SK-N-SH (cell line): ENCODE data around the gene INHBA. TPM values are rescaled to one million over a fixed set of nuclear protein-coding genes. Genes with fewer than 3 reads are reported as not detected.

Experiments used
- CTCF ChIA-PET: fragments of 300-600, 350-600 bp; formaldehyde crosslinking; extraction: SDS; loops from one replicate; lab custom pipeline; 2021; lab: Yijun Ruan, JAX
- POLR2A ChIA-PET: fragments of 350-600 bp; sonication (Branson Sonifier 250); formaldehyde crosslinking; extraction: SDS; loops from one replicate; lab custom pipeline; 2020; ENCODE audit warnings: antibody characterized with exemption, inconsistent platforms; lab: Yijun Ruan, JAX
- DNase-seq: peaks from one replicate; pipeline ENCODE4 v3.0.0; 2012
- H2AFZ ChIP-seq: fragments of 200-600 bp; sonication (generic); 2 replicates; pipeline ENCODE4 v1.8.1; 2016; ENCODE audit warnings: antibody characterized with exemption, mild to moderate bottlenecking, low read depth
- H3F3A ChIP-seq: fragments of 200-600 bp; sonication (generic); replicated peaks from 2 replicates; pipeline ENCODE3; 2016; ENCODE audit warnings: antibody characterized with exemption, mild to moderate bottlenecking; ENCODE audit not compliant: insufficient read depth
- H3K27ac ChIP-seq, 2 experiments: fragments of 200-500 bp in 1 of 2; fragments of 200-600 bp in 1 of 2; sonication (Bioruptor generic) in 1 of 2; sonication (generic), shearing (Covaris generic) in 1 of 2; 2 replicates each; pipeline versions ENCODE4 v1.5.1 to v1.6.1; 2014 to 2016; ENCODE audit warnings: low read depth in 2 of 2, inconsistent platforms in 1 of 2, low read length in 1 of 2, mild to moderate bottlenecking in 1 of 2, mixed read lengths in 1 of 2
- H3K27me3 ChIP-seq: fragments of 200-600 bp; sonication (generic), shearing (Covaris generic); 2 replicates; pipeline ENCODE4 v1.6.1; 2016; ENCODE audit warnings: mixed run types; ENCODE audit not compliant: insufficient read depth
- H3K36me3 ChIP-seq, 2 experiments: fragments of 200-500 bp in 1 of 2; fragments of 200-600 bp in 1 of 2; sonication (Bioruptor generic) in 1 of 2; sonication (generic) in 1 of 2; replicated peaks in 1 of 2; 2 replicates each; pipeline versions ENCODE3 to v1.5.1; 2014 to 2016; ENCODE audit warnings: low read length in 1 of 2, mild to moderate bottlenecking in 1 of 2; ENCODE audit not compliant: insufficient read depth in 2 of 2, control insufficient read depth in 1 of 2
- H3K4me1 ChIP-seq, 2 experiments: fragments of 200-500 bp in 1 of 2; fragments of 200-600 bp in 1 of 2; sonication (Bioruptor generic) in 1 of 2; sonication (generic), shearing (Covaris generic) in 1 of 2; 2 replicates each; pipeline versions ENCODE4 v1.5.1 to v1.6.1; 2014 to 2016; ENCODE audit warnings: low read depth in 1 of 2, low read length in 1 of 2, mixed run types in 1 of 2; ENCODE audit not compliant: insufficient read depth in 2 of 2, control insufficient read depth in 1 of 2
- H3K4me2 ChIP-seq: fragments of 200-600 bp; sonication (generic), shearing (Covaris generic); 2 replicates; pipeline ENCODE4 v1.6.1; 2017; ENCODE audit warnings: mixed run types
- H3K4me3 ChIP-seq, 2 experiments: fragments of 200-500 bp in 1 of 2; fragments of 200-600 bp in 1 of 2; sonication (Bioruptor generic) in 1 of 2; sonication (generic), shearing (Covaris generic) in 1 of 2; 2 replicates each; pipeline versions ENCODE4 v1.5.1 to v1.8.1; 2014 to 2016; ENCODE audit warnings: low read depth in 2 of 2, inconsistent platforms in 1 of 2, low read length in 1 of 2, mild to moderate bottlenecking in 1 of 2, mixed read lengths in 1 of 2, moderate library complexity in 1 of 2
- H3K79me2 ChIP-seq: fragments of 200-600 bp; sonication (generic); 2 replicates; pipeline ENCODE4 v1.8.1; 2017; ENCODE audit warnings: mild to moderate bottlenecking; ENCODE audit not compliant: insufficient read depth
- H3K9ac ChIP-seq: fragments of 200-600 bp; sonication (generic); 2 replicates; pipeline ENCODE4 v1.6.1; 2017; ENCODE audit warnings: mixed run types
- H3K9me2 ChIP-seq: fragments of 200-600 bp; sonication (generic); 2 replicates; pipeline ENCODE4 v1.6.1; 2017; ENCODE audit warnings: mixed run types
- H3K9me3 ChIP-seq: fragments of 200-600 bp; sonication (generic); 2 replicates; pipeline ENCODE4 v1.6.1; 2017; ENCODE audit warnings: mixed run types, mild to moderate bottlenecking, moderate library complexity
- H4K20me1 ChIP-seq: fragments of 200-600 bp; sonication (generic); 2 replicates; pipeline ENCODE4 v1.6.1; 2017; ENCODE audit warnings: mild to moderate bottlenecking, mixed run types; ENCODE audit not compliant: insufficient read depth
- ELF1 ChIP-seq: IDR thresholded peaks from 2 replicates; pipeline ENCODE4 v1.4.0; 2012
- FOSL2 ChIP-seq: IDR thresholded peaks from 2 replicates; pipeline ENCODE4 v1.4.0; 2012; ENCODE audit warnings: low read depth, mild to moderate bottlenecking, moderate library complexity, borderline replicate concordance
- GABPA ChIP-seq: IDR thresholded peaks from 2 replicates; pipeline ENCODE4 v1.4.0; 2012; ENCODE audit warnings: low read depth, mild to moderate bottlenecking
- GATA2 ChIP-seq: sonication (generic); formaldehyde crosslinking; IDR thresholded peaks from 2 replicates; pipeline ENCODE4 v1.5.0; 2020; ENCODE audit warnings: mild to moderate bottlenecking, missing genetic modification reagents
- JUND ChIP-seq: IDR thresholded peaks from 2 replicates; pipeline ENCODE4 v1.4.0; 2012
- MXI1 ChIP-seq: IDR thresholded peaks from 2 replicates; pipeline ENCODE4 v1.6.1; 2012; ENCODE audit warnings: mild to moderate bottlenecking, low read depth, low read length, improper control_type of control experiment
- NFIC ChIP-seq: IDR thresholded peaks from 2 replicates; pipeline ENCODE4 v1.4.0; 2012; ENCODE audit warnings: borderline replicate concordance
- NRF1 ChIP-seq: IDR thresholded peaks from 2 replicates; pipeline ENCODE4 v1.6.1; 2012; ENCODE audit warnings: low read depth, mild to moderate bottlenecking, low read length
- POLR2AphosphoS5 ChIP-seq: IDR thresholded peaks from 2 replicates; pipeline ENCODE4 v1.6.1; 2012; ENCODE audit warnings: low read depth, low read length
- RAD21 ChIP-seq: IDR thresholded peaks from 2 replicates; pipeline ENCODE4 v1.6.1; 2012; ENCODE audit warnings: mild to moderate bottlenecking, low read length
- RCOR1 ChIP-seq: fragments of 150-350 bp; IDR thresholded peaks from 2 replicates; pipeline ENCODE4 v1.6.1; 2017; ENCODE audit warnings: antibody characterized with exemption, low read length
- RXRA ChIP-seq: IDR thresholded peaks from 2 replicates; pipeline ENCODE4 v1.4.0; 2012; ENCODE audit warnings: low read depth, mild to moderate bottlenecking, borderline replicate concordance
- SMC3 ChIP-seq: IDR thresholded peaks from 2 replicates; pipeline ENCODE4 v1.6.1; 2012; ENCODE audit warnings: low read depth, low read length, improper control_type of control experiment
- YY1 ChIP-seq: IDR thresholded peaks from 2 replicates; pipeline ENCODE4 v1.4.0; 2012; ENCODE audit warnings: low read depth, mild to moderate bottlenecking
- WGBS: methylation state at CpG from one replicate; pipeline ENCODE4 v1.1.6; 2017; ENCODE audit warnings: low lambda C conversion rate; 5-methylcytosine and 5-hydroxymethylcytosine counted together
- polyA plus RNA-seq, 3 experiments: library from polyadenylated mRNA; depleted of rRNA; stranded (reverse); fragments of >200 nt; gene quantifications; 2 replicates each; pipeline ENCODE4 v1.2.3, GENCODE V29; 2012
- TF ChIP-seq, protein P1 (sequence below): IDR thresholded peaks from 2 replicates; pipeline ENCODE4 v1.4.0; 2012; ENCODE audit warnings: low read depth, borderline replicate concordance
- TF ChIP-seq, protein P2 (sequence below): fragments of 200-600 bp; sonication (generic); IDR thresholded peaks from 2 replicates; pipeline ENCODE4 v1.6.1; 2017; ENCODE audit warnings: antibody characterized with exemption, mild to moderate bottlenecking, moderate library complexity
- TF ChIP-seq, protein P3 (sequence below): IDR thresholded peaks from 2 replicates; pipeline ENCODE4; 2012
- TF ChIP-seq, protein P4 (sequence below): IDR thresholded peaks from 2 replicates; pipeline ENCODE4 v1.4.0; 2012; ENCODE audit warnings: low read depth
- TF ChIP-seq, protein P5 (sequence below): fragments of 150-350 bp; IDR thresholded peaks from 2 replicates; pipeline ENCODE4 v1.6.1; 2017; ENCODE audit warnings: antibody characterized with exemption, low read length, low read depth, borderline replicate concordance
- TF ChIP-seq, protein P6 (sequence below): IDR thresholded peaks from 2 replicates; pipeline ENCODE4 v1.6.1; 2012; ENCODE audit warnings: mild to moderate bottlenecking, low read depth, low read length, moderate library complexity

INHBA gene
- polyA plus RNA-seq, 1 of the 3 experiments (the other 2 are of a cell fraction) = 81.0 TPM

DNA sequence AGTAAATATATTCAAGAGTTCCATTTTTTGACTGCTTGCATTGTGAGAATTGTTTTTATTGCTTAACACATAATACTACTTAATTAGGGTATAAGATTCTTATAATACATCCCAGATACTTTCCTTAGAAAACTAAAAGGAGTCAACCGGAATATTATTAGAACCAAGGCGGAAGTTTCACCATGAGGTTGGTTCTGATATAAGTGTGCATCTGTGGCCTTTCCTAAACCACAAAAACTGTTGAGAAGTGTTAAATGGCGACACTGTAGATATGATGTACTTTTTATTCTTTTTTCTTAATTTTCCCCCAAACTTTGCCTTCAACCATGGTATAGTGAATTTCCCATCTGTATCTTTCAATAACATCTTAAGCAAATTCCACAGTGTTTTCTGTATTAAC lies 32.3 kb upstream of the INHBA start:
- Histone ChIP-seq H3K4me2 (no peak overlapping the region), H3K9me3 (no peaks in the 10 kb centered on the region), H3K4me1 (peaks cover 0 to 2% of the 10 kb centered on the region in 2 experiments; a peak in 1 of 4 replicates), H3K27me3 (no peaks in the 10 kb centered on the region), H3K9ac (no peak overlapping the region), H2AFZ (no peak overlapping the region), H3K79me2 (no peaks in the 10 kb centered on the region), H3K27ac (no peak overlapping the region), H3K4me3 (no peak overlapping the region), H3F3A (no peaks in the 10 kb centered on the region), H3K9me2 (no peaks in the 10 kb centered on the region), H3K36me3 (no peaks in the 10 kb centered on the region), H4K20me1 (no peaks in the 10 kb centered on the region)
- ChIA-PET CTCF (interaction anchor here (1.6 kb wide), 1 partner anchor 1503 kb away, joined by 6 read pairs; no protein-coding TSS in a partner anchor), POLR2A (no interaction called here)
- no peak for DNase-seq
- 81% methylated on average over 3 of the region's 3 CpGs for WGBS
- TF ChIP-seq NFIC = no peak
- no peak for TF ChIP-seq POLR2AphosphoS5
- TF ChIP-seq, protein P1, sequence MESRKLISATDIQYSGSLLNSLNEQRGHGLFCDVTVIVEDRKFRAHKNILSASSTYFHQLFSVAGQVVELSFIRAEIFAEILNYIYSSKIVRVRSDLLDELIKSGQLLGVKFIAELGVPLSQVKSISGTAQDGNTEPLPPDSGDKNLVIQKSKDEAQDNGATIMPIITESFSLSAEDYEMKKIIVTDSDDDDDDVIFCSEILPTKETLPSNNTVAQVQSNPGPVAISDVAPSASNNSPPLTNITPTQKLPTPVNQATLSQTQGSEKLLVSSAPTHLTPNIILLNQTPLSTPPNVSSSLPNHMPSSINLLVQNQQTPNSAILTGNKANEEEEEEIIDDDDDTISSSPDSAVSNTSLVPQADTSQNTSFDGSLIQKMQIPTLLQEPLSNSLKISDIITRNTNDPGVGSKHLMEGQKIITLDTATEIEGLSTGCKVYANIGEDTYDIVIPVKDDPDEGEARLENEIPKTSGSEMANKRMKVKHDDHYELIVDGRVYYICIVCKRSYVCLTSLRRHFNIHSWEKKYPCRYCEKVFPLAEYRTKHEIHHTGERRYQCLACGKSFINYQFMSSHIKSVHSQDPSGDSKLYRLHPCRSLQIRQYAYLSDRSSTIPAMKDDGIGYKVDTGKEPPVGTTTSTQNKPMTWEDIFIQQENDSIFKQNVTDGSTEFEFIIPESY = no peak
- TF ChIP-seq NRF1 = no peak
- no peak for TF ChIP-seq ELF1
- no peak for TF ChIP-seq YY1
- no peak for TF ChIP-seq MXI1
- no peak for TF ChIP-seq RCOR1
- no peak for TF ChIP-seq SMC3
- TF ChIP-seq, protein P2, sequence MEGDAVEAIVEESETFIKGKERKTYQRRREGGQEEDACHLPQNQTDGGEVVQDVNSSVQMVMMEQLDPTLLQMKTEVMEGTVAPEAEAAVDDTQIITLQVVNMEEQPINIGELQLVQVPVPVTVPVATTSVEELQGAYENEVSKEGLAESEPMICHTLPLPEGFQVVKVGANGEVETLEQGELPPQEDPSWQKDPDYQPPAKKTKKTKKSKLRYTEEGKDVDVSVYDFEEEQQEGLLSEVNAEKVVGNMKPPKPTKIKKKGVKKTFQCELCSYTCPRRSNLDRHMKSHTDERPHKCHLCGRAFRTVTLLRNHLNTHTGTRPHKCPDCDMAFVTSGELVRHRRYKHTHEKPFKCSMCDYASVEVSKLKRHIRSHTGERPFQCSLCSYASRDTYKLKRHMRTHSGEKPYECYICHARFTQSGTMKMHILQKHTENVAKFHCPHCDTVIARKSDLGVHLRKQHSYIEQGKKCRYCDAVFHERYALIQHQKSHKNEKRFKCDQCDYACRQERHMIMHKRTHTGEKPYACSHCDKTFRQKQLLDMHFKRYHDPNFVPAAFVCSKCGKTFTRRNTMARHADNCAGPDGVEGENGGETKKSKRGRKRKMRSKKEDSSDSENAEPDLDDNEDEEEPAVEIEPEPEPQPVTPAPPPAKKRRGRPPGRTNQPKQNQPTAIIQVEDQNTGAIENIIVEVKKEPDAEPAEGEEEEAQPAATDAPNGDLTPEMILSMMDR = no peak
- TF ChIP-seq, protein P3, sequence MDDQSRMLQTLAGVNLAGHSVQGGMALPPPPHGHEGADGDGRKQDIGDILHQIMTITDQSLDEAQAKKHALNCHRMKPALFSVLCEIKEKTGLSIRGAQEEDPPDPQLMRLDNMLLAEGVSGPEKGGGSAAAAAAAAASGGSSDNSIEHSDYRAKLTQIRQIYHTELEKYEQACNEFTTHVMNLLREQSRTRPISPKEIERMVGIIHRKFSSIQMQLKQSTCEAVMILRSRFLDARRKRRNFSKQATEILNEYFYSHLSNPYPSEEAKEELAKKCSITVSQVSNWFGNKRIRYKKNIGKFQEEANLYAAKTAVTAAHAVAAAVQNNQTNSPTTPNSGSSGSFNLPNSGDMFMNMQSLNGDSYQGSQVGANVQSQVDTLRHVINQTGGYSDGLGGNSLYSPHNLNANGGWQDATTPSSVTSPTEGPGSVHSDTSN = no peak
- TF ChIP-seq JUND = no peak
- no peak for TF ChIP-seq FOSL2
- no peak for TF ChIP-seq GABPA
- TF ChIP-seq GATA2 (CRISPR knock-in tag) = no peak
- TF ChIP-seq RXRA = no peak
- TF ChIP-seq, protein P4, sequence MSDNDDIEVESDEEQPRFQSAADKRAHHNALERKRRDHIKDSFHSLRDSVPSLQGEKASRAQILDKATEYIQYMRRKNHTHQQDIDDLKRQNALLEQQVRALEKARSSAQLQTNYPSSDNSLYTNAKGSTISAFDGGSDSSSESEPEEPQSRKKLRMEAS = no peak
- TF ChIP-seq, protein P5, sequence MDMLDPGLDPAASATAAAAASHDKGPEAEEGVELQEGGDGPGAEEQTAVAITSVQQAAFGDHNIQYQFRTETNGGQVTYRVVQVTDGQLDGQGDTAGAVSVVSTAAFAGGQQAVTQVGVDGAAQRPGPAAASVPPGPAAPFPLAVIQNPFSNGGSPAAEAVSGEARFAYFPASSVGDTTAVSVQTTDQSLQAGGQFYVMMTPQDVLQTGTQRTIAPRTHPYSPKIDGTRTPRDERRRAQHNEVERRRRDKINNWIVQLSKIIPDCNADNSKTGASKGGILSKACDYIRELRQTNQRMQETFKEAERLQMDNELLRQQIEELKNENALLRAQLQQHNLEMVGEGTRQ = no peak
- no peak for TF ChIP-seq RAD21
- TF ChIP-seq, protein P6, sequence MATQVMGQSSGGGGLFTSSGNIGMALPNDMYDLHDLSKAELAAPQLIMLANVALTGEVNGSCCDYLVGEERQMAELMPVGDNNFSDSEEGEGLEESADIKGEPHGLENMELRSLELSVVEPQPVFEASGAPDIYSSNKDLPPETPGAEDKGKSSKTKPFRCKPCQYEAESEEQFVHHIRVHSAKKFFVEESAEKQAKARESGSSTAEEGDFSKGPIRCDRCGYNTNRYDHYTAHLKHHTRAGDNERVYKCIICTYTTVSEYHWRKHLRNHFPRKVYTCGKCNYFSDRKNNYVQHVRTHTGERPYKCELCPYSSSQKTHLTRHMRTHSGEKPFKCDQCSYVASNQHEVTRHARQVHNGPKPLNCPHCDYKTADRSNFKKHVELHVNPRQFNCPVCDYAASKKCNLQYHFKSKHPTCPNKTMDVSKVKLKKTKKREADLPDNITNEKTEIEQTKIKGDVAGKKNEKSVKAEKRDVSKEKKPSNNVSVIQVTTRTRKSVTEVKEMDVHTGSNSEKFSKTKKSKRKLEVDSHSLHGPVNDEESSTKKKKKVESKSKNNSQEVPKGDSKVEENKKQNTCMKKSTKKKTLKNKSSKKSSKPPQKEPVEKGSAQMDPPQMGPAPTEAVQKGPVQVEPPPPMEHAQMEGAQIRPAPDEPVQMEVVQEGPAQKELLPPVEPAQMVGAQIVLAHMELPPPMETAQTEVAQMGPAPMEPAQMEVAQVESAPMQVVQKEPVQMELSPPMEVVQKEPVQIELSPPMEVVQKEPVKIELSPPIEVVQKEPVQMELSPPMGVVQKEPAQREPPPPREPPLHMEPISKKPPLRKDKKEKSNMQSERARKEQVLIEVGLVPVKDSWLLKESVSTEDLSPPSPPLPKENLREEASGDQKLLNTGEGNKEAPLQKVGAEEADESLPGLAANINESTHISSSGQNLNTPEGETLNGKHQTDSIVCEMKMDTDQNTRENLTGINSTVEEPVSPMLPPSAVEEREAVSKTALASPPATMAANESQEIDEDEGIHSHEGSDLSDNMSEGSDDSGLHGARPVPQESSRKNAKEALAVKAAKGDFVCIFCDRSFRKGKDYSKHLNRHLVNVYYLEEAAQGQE = no peak
